PFSK-1 (cell line): ENCODE data around the gene DLX3.

Source experiments
- POLR2AphosphoS5 ChIP-seq: IDR thresholded peaks from 2 replicates; pipeline ENCODE4 v1.6.1; 2012; ENCODE audit warnings: low read depth, mild to moderate bottlenecking, control low read depth, low read length, moderate library complexity
- SIN3A ChIP-seq: IDR thresholded peaks from 2 replicates; pipeline ENCODE4 v1.6.1; 2012; ENCODE audit warnings: mild to moderate bottlenecking, low read length, moderate library complexity, borderline replicate concordance; ENCODE audit not compliant: insufficient read depth

- TF ChIP-seq SIN3A (no peak), POLR2AphosphoS5 (no peak)
Observed at GRCh38 chr17:49964769-49965523, 30.1 kb downstream of the DLX3 start.
